ENCODE measurements around the gene PSMC3IP. TPM values are rescaled to one million over a fixed set of nuclear protein-coding genes. Genes with fewer than 3 reads are reported as not detected.

Gene PSMC3IP
- total and polyA plus RNA-seq, 2 of the 4 experiments (the other 2 are of a cell fraction) = 5.6 to 9.8 TPM

GRCh38 chr17:42560246-42560645, 17.3 kb downstream of the PSMC3IP start:
- dilution Hi-C loops (cut with HindIII; ENCODE audit: low sequenced_read_pairs, unreplicated experiment) = no loop called here
- Histone ChIP-seq H3K4me3 (ENCODE audit: insufficient read depth, low read depth, low read length) (no peak overlapping the region), H4K20me1 (ENCODE audit: insufficient read depth, low read length) (no peaks in the 10 kb centered on the region), H4K8ac (ENCODE audit: low read depth in 2 of 2, low read length in 2 of 2) (no peak overlapping the region; a peak in 1 of 4 replicates), H2BK20ac (ENCODE audit: low read depth, low read length) (no peak overlapping the region), H2AK9ac (replicated peaks; ENCODE audit: low read depth, low read length, poor library complexity) (no peak overlapping the region), H3K36me3 (ENCODE audit: control insufficient read depth, insufficient read depth, low read length) (peaks cover 14% of the 10 kb centered on the region), H3K27ac (ENCODE audit: insufficient read depth, low read length) (no peak overlapping the region), H2BK120ac (ENCODE audit: low read depth, low read length) (no peak overlapping the region), H4K91ac (ENCODE audit: insufficient read depth, low read depth, low read length) (no peak overlapping the region), H3K23ac (ENCODE audit: low read depth, low read length) (no peak overlapping the region), H3K56ac (ENCODE audit: extremely low read depth, insufficient read depth, low read length) (no peak overlapping the region), H2BK5ac (ENCODE audit: low read depth, low read length, poor library complexity, severe bottlenecking) (no peak overlapping the region), H3K4ac (ENCODE audit: low read depth, low read length) (no peak overlapping the region), H3K9me3 (ENCODE audit: control insufficient read depth, insufficient read depth, low read length) (no peaks in the 10 kb centered on the region), H3K18ac (ENCODE audit: low read depth, low read length) (no peak overlapping the region), H2AK5ac (ENCODE audit: low read depth, low read length) (no peak overlapping the region), H3K4me1 (ENCODE audit: control insufficient read depth, insufficient read depth, low read length) (peaks cover 14% of the 10 kb centered on the region), H4K5ac (ENCODE audit: low read depth, low read length) (no peak overlapping the region), H3K27me3 (ENCODE audit: control insufficient read depth, insufficient read depth, low read length) (no peaks in the 10 kb centered on the region), H3K14ac (replicated peaks; ENCODE audit: low read depth, low read length) (0 out of 2 replicates have a peak overlapping the region, but pooled peaks have one; percentile 18), H3K4me2 (ENCODE audit: low read depth, low read length) (no peak overlapping the region), H3K79me1 (ENCODE audit: low read depth in 1 of 2, low read length in 2 of 2) (peaks cover 23 to 42% of the 10 kb centered on the region in 2 experiments), H2BK15ac (ENCODE audit: low read depth, low read length) (no peak overlapping the region), H3K9ac (ENCODE audit: low read depth, low read length) (no peak overlapping the region), H2AFZ (replicated peaks; ENCODE audit: low read length, poor library complexity) (no peak overlapping the region), H3K9me1 (ENCODE audit: insufficient read depth, low read length) (peaks cover 10% of the 10 kb centered on the region)
- DNase-seq (no peak), ATAC-seq (ENCODE audit: low read depth) (no peak)
- WGBS, 2 experiments (ENCODE audit: extremely low coverage in 2 of 2, insufficient read length in 1 of 2) = no CpG with 5 or more reads among the region's 3 CpGs
- intact Hi-C loops (cut with micrococcal nuclease) = no loop called here
- TF ChIP-seq NFE2L2 (IDR thresholded peaks at IDR 0.05; ENCODE audit: low read depth, low read length) = no peak
- no peak for TF ChIP-seq BHLHE40 (IDR thresholded peaks at IDR 0.05; ENCODE audit: low read depth, low read length)
- no peak for TF ChIP-seq MAFK (IDR thresholded peaks at IDR 0.05; ENCODE audit: low read depth, low read length)
- TF ChIP-seq USF2 (IDR thresholded peaks at IDR 0.05; ENCODE audit: low read depth, low read length) = no peak
- no peak for TF ChIP-seq RAD21 (IDR thresholded peaks at IDR 0.05; ENCODE audit: low read length)
- ChIA-PET CTCF (interaction anchor here (0.6 kb wide), 1 partner anchor 442 kb away, joined by 3 read pairs; no protein-coding TSS in a partner anchor), POLR2A (ENCODE audit: unreplicated experiment) (interaction anchor here (0.7 kb wide), 1 partner anchor 249 kb away, joined by 17 read pairs; no protein-coding TSS in a partner anchor)
- in situ Hi-C loops (cut with MboI; ENCODE audit: low sequenced_read_pairs) = no loop called here
- no TSS peak for BruUV-seq (replicated peaks)
